ENCODE results near the gene SPINK5.

GRCh38 chr5:148042881-148043280 lies 20.9 kb upstream of the SPINK5 start:
- TF ChIP-seq, protein P1, sequence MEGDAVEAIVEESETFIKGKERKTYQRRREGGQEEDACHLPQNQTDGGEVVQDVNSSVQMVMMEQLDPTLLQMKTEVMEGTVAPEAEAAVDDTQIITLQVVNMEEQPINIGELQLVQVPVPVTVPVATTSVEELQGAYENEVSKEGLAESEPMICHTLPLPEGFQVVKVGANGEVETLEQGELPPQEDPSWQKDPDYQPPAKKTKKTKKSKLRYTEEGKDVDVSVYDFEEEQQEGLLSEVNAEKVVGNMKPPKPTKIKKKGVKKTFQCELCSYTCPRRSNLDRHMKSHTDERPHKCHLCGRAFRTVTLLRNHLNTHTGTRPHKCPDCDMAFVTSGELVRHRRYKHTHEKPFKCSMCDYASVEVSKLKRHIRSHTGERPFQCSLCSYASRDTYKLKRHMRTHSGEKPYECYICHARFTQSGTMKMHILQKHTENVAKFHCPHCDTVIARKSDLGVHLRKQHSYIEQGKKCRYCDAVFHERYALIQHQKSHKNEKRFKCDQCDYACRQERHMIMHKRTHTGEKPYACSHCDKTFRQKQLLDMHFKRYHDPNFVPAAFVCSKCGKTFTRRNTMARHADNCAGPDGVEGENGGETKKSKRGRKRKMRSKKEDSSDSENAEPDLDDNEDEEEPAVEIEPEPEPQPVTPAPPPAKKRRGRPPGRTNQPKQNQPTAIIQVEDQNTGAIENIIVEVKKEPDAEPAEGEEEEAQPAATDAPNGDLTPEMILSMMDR (IDR thresholded peaks at IDR 0.05; ENCODE audit: insufficient read depth, low read length, poor library complexity, severe bottlenecking) = no peak
- TF ChIP-seq EZH2phosphoT487 (conservative IDR thresholded peaks at IDR 0.05; ENCODE audit: low read length) = no peak
